Measurements from ENCODE around the gene NKX1-1.

The NKX1-1 gene

DNA sequence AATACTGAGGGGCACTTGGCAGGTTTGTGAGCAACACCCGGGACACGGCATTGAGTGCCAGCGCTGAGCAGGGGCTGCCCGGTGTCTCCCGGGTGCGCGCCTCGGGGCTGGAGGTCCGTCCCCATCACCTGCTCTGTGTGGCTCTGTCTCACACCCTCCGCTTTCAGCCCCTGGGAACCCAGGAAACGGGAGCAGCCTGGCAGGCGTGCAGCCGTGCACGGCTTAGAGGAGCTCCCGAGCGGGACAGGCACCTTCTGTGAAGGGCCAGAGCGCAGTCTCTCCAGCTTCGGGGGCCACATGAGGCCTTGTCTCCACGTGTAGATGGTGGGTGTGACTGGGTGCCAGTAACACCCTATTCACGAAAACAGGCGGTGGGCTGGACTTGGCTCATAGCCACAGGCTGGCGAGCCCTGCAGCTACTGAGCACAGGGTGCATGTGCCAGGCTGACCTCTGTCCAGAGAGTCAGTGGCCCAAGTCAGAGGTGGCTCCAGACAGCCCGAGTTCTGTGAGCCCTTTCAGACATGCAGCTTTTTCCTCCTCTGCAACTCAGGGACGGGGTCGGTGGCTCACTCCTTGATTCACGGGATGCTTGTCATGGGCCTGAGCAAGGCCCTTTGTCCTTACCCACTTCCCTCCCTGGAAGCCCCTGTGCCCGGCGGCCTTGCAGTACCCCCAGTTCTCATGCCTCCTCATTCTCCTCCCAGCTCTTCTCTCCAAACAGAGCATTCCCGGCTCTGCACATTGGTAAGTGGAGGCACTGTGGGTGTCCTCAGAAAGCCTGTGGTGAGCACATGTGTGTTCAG, 35.7 kb downstream of the NKX1-1 start:
- DNase-seq = no peak

GRCh38 chr4:1369479-1370079, 36.7 kb downstream of the NKX1-1 start:
- DNase-seq = no peak

GRCh38 chr4:1369091-1369450, 37.2 kb downstream of the NKX1-1 start:
- DNase-seq = no peak

DNA sequence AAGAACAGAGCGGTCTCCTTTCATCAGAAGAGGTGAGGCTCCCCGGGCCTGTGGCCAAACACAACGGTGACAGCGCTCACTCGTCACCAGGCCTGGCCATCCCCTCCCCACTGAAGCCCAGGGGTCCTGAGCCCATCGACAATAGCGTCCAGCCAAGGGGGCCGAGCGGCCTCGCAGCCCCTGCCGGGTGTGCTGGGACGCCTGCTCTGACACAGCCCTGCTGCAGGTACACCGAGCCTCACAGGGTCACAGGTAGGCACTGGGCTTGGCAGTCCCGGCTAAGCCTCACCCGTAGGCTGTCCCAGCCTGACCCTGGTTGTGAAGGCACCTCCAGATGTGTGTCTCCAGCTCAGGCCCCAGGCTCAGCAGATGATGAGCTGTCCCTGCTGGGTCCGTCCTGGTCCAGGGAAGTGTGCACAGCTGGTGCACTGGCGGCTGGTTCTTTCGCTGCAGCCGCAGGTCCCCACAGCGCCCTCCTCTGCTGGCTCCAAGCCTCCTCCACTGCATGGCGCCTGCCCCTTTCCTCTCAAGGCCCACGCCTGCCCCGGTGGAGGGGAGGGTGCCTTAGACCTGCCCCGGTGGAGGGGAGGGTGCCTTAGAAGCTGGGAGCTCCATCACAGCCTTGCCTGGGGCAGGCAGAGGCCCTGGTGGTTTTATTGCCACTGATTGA, 37.7 kb downstream of the NKX1-1 start:
- DNase-seq = no peak

GRCh38 chr4:1367936-1368289, 38.3 kb downstream of the NKX1-1 start:
- no peak for DNase-seq

DNA sequence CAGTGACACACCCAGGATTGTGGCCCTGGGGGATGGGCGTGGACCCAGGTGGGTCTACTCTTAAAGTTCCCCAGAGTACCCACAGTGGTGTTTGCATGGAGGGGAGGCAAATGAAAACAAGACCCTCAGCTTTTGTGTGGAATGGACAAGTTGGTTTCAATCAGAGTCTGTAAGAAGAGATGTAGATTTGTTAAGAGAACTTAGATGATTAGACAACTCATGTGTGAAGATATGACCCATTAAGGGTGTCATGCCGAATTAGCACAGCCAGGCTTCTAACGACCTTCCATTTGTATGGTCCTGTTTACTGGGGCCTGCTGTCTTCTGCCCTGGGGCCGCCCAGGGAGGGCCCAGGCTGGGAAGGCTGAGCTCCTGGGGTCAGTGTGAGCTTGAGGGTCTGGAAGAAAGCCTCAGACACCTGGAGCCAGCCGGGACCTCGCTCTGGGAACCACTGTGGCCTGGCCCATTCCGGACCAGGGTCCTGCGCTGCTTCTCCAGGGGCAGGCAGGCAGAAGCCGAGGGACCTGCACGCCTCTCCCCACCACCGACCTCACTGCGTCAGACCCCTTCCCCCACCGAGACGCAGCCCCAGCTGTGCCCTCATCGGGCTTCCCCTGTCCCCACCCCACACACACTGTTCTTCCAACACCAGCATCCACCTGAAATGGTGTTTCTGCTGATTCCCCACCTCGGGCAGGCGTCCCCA, 38.9 kb downstream of the NKX1-1 start:
- DNase-seq = no peak

DNA sequence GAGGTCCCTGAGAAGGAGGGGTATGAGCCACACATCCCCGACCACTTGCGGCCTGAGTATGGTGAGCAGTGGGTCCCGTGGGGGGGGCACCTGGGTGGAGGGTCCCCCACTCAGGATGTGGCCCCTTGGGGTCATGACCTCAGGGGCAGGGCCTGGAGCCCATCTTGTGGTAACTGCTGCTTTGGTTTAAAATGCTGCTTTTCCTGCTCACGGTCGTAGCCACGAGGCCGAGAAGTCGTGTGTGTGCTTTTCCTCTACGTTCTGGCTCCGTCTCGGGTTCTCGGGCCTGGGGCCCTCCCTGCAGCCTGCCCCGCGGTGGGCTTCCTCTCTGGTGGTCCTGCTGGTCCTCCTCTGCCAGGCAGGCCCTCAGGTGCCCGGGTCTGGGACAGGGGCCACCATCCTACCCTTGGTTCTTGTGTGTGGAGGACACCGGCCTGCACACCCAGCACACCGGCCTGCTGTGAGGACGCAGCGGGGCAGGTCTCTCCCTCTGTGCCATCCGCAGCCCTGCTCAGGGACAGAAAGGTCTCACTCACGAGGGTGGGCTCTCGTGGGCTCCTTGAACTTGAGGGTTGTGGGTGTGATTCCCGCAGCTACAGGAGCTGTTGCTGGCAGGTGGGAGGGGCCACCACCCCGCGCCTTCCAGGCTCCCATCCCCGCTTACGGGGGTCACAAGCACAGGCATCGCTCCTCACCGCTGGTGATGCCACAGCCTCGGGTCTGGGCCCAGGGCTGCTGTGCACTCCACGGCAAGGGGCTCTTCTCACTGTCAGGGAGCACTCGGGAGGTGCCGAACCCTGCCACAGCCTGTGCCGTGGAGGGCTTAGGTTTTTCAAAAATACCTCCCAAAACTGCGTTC, 39.6 kb downstream of the NKX1-1 start:
- no peak for DNase-seq

DNA sequence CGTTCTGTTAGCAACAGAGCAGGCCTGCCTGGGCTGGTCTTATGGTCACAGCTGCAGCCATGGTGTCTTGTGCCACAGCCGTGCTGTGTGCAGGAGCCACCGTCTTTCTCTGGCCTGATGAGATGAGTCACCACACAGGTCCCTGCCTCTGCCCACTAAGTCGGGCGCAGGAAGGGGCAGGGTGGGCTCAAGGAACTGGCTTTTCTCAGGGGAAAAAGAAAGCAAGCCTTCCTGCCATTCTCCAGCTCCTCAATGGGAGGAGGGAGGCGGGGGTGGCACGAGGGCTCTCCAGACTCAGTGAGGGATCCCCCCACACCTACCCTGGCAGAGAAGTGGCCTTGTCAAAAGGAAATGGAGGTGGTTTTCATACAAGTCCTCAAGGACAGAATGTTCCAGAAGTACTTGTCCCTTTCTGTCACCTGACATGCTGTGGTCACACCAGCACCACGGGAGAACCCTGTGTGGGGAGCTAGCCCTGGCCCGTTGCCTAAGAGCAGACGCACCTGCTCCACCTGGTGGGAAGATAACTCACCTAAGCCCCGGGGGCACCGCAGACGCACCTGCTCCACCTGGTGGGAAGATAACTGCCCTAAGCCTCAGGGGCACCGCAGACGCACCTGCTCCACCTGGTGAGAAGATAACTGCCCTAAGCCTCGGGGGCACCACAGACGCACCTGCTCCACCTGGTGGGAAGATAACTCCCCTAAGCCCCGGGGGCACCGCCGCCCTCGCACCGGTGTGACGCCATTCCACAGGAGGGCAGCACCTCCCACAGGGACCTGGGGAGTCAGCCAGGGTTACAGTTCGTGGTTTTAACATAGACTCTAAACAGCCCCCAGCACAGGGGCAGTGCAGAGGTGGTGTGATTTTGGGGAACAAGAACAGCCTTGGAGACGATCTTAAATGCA, 40.7 kb downstream of the NKX1-1 start:
- DNase-seq = no peak

DNA sequence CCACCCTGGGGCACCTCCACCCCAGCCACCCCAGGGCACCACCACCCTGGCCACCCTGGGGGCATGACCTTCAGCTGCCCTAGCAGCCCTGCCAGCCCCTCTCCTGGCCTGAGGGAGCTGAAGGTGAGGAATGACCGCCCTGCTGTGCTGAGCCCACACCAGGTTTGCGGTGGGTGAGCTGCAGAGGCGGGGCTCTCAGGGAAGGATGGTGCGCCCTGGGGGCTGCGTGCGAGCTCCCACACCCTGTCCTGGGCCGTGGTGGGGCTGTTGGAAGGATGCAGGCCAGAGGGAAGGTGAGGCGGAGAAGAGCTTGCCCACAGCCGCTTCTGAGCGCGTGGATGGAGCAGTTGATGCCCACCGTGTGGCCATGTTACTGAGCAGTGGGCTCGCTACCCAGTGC, 41.5 kb downstream of the NKX1-1 start:
- DNase-seq = no peak

DNA sequence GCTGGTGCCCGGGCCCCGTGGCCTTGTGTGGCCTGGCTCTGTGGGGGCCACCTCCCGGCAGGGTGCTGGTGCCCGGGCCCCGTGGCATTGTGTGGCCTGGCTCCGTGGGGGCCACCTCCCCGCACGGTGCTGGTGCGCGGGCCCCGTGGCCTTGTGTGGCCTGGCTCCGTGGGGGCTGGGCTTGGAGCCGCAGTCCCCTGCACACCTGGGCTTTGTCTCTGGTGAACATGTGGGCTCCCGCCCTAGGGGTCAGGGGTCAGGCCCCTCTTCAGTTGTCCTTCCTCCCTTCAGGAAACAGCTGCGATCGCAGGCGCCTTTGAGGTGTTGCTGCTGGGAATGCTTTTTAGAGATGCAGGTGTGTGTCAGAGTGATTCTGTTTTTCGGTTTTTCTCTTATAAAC, 42.0 kb downstream of the NKX1-1 start:
- DNase-seq = no peak

DNA sequence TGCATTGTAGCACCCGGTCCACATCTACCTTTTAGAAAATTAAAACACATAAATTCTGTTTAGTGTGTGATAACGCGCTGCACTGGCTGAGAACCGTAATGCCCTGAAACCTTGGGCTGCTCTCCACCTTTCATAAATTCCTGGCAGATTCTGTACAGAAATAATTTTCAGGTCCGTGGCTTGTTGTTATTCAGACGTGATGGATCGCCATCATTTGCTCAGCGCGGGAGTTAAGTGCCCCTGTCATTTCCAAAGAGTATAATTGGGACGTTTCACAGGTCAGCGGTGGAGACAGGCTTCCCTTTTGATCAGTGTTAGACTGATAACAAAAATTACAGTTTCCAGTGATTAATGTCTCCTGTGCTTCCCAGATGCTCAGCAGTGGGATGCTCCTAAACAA, 42.7 kb downstream of the NKX1-1 start:
- no peak for DNase-seq

DNA sequence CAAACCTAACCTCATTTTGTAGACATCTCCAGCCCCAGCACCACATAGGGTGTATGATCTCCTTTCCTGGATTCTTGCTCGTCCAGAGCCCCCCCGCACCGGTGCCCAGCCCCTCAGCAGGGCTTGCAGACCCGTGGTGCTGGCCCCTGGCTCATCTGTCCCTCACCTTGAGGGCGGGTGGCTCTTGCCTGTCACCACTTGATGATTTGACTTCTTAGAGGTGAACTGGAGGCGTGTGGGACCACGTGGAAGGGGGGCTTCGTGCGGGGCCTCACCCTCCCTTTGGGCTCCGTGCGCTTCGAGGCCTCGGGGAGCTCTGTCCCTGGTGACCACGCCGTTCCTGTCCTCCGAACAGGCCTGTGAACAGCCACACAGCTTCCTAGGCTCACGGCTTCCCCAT, 43.7 kb downstream of the NKX1-1 start:
- DNase-seq = no peak

DNA sequence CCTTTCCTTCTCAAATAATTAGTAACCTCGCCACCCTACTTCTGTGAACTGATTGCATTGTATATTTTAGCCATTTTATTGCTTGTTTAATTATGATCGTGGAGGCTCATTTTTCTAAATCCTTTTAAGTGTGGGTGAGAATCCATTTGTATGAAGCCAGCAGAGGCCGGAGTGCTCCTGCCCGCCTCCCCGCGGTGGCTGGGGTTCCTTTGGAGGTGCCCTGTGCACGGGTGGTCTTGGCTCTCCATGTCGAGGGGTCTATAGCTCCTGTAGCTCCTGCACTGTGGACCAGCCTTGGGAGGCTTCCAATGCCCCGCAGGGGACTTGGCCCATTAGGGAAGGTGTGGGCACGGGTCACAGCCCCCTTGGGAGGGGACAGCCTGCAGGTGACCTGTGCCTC, 44.2 kb downstream of the NKX1-1 start:
- DNase-seq = no peak

DNA sequence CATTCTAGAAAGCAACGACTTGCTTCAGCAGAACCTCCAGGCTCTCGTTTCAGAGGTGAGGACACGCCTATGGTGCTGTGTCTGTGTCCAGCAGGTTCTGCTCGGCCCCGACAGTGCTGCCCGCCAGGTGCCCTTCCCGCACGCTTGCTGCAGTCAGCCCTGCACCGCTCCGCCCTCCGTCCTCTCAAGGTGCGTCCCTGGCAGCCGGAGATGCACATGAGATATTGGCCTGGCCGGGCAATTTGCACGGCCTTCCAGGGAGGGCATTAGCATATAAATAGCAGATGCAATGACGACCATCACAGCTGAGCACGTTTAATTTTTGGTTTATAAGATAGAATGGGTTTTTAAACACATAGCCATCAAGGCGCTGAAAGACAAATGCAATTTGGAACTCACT, 44.8 kb downstream of the NKX1-1 start:
- DNase-seq = no peak

DNA sequence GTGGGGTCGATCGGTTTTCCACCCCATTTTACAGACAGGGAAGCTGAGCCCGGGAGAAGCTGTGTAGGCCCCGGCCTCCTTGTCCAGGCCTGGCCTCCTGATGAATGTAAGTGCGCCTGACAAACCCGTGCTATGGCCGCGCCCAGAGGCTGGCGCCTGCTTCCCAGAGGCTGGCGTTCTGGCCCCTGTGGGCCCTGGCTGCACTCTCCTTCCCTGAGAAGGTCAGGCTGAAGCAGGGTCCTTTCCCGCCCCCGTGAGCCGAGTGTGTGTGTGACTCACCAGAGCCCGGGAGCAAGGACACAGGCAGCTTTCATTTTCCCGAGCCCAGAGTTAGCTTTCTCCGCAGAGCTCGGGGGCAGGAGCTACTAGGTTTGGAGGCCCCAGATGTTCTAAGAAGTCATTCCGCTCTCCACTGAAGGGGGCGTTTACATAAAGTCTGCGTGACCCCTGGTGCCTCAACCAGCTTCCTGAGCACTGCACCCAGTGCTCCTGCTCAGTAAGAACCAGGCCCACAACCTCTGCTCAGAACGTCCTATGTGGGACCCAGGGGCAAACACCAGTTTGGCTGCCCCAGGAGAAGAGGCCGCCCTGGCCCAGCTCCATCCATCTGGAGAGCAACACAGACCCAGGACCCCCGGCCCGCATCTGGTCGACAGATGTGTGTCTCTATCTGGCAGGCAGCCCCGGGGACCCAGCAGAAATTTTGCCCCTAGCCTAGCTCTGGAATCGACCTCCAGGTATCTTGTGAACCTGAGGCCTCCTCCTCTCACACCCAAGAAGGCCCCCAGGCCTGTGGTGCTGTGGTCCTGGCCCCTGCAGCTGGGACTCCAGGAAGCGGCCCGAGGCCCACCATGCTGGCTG, 45.6 kb downstream of the NKX1-1 start:
- DNase-seq = no peak

- DNase-seq = no peak
Observed at GRCh38 chr4:1359976-1360375, 46.3 kb downstream of the NKX1-1 start.

- DNase-seq = no peak
Observed at GRCh38 chr4:1359144-1359501, 47.1 kb downstream of the NKX1-1 start.

DNA sequence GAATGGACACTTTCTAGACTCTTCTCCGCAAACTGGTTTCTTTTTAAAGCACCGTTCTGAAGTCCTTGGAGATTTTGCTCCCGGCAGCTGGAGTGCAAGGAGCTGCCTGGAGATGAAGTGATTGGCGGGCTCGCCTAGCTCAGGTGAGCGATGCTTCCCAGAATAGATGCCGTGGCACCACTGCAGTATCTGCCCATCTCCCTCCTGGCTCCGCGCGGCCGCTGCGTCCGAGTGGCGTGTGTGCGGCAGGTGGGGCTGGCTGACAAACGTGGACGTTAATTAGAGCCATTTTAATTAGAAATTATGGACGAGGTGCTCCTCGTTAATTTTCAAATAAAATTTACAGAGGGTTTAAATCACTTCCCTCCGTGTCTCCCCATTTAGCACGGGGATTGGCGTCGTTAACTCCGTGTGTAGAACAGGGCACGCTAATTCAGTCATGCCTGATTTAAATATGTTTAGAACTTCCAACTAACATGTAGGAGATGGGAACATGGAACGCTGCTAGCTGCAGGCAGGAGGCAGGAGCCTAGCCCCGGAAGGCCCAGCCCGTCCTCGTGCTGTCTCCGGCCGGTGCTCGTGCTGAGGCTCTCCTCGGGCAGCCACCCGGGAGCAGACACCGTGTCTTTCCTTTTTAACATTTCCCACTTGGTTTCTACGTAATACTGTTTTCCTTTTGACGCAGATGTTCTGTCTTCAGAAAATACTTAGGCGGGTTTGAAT, 47.7 kb downstream of the NKX1-1 start:
- no peak for DNase-seq

- DNase-seq = no peak
Observed at GRCh38 chr4:1357356-1358248, 48.6 kb downstream of the NKX1-1 start.
